ENCODE results near the gene DDC.

Gene DDC

DNA sequence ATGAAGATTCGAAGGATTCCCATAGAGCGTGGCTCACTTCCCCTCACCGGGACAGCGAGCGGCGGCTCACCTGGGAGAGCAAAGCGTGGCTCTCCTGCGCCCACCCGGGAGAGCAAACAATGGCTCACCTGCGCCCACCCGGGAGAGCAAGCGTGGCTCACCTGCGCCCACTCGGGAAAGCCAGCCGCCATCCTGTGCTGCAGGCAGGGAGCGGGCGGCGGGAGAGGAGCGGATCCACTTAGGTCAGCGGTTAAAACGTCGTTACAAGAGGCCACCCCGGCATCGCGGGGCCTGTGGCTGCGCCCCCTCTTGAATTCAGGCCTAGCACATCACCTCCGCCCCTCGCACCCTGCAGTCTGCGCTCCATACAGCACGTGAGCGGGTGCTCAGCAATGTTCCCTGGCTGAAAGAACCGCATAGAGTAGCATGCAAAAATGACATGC, 114.6 kb downstream of the DDC start:
- no peak for DNase-seq

DNA sequence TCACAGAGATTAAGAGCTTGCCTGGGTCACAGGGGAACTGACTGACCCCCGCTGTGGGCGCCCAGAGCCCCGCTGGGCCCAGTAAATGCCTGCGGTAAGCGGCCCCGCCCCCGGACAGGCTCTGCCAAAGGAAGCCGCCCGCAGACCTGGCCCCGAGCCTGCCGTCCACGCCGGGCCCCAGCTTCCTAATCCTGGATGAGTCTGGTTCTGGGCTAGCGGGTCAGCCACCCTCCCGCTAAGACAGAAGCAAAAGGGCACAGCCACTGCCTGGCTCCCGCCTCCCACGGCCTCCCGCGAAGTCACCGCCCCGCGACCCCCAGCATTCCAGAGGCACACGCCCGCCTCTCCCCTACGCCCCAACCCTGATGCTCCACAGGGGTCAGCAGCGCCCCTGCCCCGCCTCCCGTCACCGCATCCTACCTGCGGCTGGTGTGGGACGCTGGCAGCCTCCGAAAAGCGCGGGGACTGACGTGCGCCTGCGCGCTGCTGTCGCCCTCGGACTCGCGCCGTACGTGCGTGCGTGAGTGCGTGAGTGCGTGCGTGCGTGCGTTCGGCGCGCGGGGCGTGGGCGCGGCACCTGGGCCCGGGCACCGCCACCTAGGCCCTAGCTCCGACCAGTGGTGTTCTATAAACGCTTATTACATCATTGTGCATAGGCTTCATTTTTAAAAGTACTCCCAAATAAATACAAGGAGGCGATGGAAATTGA, 115.2 kb downstream of the DDC start, which contains the start of gene FIGNL1:
FIGNL1 (minus strand) TSS at position 470 of the 709 bp plus-strand sequence. CDS start 3,063 bp downstream, outside the sequence.
- peak; percentile 48 for DNase-seq

DNA sequence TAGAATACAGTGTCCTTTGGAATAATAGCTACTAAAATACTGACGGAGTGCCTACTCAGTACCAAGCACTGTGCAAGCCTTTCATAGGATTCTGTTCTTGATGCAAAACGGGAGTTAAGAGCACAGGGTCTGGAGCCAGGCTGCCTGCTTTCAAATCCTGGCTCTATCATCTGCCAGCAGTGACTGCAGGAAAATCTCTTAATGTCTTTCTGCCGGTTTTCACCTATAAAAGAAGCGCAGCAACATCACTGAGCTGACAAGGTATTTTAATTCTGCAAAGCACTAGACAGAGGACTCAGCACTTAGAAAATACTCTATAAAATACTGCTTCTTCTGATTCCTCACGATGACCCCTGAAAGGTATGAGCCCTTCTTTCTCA, 115.7 kb downstream of the DDC start:
- DNase-seq, result no peak

DNA sequence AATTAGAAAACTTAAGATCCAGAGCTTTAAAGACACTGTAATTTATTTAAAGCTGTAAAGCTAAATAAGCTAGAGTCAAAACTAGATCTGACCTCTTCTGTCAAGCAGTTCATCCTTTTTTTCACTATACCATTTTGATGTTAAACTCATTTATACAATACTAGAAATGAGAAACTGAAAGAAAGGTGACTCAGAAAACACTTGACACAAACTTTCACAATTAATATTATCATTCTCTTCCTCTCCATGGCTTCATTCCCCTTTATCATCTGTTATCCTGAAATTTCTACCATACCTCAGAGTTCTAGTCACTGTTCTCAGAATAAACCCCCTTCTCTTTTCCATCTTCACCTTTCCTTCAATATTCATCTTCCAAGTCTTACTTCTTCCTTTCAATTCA, 116.4 kb downstream of the DDC start:
- no peak for DNase-seq

DNA sequence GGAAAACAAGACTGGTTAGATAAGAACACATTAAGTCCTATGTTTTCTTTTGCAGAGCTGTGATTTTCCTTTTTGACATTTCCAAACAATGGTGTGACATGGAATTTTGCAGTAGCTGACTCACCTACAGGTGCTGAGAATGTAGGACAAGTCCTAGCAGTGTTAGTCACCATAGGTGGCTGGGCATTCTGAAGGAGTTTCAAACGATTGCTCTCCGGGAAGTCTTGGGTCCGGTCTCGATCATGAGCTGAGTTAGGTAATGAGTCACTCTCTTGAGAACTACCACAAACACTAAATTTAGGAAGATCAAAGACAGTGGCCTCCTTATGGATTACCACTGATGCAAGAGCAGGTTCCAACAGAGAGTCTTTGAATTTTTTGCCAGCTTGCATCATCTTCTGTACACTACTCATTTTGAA, 118.7 kb downstream of the DDC start:
- DNase-seq, result no peak

DNA sequence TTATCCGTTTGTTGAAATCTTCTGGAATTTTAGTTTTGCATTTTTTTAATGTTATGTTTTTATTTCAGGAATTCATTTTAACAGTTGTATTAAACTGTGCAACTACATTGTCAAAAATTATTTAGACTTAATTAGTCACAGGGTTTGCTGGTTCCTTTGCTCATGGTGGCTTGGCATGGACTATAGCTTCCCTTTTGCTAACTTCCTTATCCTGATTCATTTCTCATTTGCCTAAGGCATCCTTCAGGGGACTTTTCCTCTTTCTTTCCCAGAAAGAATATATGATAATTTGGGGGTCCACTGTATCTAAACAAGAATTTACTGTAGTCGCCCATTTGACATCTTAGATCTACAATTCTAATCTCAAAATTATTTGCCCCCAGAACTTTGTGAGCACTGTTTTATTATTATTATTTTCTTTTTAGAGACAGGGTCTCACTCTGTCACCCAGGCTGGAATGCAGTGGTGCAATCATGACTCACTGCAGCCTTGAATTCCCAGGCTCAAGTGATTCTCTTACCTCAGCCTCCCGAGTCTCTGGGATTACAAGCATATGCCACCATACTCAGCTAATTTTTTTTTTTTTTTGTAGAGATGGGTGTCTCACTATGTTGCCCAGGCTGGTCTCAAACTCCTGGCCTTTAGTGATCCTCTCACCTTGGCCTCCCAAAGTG, 128.9 kb downstream of the DDC start:
- DNase-seq, result no peak

DNA sequence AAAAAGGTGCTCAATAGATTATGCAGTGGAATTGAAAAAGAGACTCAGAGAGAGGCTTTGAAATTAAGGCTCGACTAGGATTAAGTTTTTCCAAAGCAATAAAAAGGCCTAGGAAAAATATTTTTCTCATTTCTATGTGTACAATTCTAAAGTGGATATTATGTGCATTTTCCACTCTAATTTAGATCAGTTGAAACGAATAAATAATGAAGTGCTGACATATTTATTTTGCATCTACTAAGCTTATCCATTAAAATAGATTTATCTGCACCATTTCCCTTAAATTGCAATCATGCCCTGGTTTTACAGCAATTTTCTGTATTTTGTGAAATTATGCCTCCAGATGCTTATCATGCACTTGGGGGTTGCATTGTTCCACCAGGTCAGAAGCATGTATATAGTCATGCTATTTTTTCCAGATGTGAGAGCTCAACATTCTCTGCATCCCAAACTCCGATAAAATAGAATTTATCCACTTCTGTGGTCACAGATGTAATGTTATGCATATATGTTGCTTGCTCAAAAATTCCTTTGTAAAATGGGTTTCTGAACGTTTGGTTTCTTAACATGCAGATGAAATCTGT, 133.4 kb downstream of the DDC start:
- DNase-seq, result no peak

DNA sequence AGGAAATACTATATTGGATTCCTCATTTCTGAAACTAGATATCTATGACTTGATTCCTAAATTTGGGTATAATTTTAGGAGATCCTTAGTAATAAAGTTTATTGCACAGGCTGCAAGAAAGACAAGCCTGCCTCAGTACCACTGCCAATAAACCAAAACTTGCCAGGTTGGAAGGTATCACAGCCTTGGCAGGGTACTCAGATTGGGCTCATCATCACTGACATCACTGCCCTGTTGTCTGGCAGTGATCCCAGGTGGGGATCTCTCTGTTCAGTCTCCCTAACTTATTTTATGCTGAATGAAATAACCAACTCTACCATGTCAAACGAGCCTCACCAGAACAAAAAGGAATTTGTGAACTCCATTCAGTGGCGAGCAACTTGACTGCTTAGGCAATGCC, 133.9 kb downstream of the DDC start:
- no peak for DNase-seq

DNA sequence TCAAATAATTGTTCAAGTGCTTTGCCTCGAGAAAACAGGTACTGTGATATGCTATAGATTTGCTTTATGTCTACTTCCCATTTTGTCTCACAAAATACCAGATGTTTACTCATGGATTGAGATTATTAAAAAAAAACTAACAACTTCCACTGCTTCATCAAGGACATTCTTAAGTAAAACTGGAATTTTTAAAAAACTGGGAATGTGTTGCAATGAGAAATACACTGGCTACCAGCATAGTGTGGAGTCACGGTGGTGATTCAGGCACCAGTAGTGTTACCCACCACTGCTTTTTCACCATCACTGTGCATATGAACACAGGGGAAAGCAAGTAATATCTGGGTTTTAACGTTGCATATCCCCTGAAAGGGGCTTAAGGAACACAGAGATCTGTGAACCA, 136.3 kb downstream of the DDC start:
- DNase-seq, result no peak

DNA sequence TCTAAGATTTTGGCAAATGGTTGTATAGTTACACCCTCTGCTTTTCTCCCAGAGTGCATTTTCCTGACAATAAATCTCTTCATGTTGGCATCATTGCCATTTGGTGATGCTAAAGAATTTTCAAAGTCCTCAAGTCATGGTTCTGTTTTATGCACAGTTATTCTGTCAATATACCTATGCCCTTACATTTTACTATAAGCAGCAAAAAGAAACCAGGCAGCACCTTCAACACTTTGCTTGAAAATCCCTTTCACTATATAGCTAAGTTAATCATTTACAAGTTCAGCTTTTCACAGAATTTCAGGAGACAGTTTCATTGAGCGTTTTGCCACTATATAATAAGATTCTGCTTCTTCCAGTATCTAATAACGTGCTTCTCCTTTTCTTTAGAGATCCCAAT, 137.7 kb downstream of the DDC start:
- no peak for DNase-seq

DNA sequence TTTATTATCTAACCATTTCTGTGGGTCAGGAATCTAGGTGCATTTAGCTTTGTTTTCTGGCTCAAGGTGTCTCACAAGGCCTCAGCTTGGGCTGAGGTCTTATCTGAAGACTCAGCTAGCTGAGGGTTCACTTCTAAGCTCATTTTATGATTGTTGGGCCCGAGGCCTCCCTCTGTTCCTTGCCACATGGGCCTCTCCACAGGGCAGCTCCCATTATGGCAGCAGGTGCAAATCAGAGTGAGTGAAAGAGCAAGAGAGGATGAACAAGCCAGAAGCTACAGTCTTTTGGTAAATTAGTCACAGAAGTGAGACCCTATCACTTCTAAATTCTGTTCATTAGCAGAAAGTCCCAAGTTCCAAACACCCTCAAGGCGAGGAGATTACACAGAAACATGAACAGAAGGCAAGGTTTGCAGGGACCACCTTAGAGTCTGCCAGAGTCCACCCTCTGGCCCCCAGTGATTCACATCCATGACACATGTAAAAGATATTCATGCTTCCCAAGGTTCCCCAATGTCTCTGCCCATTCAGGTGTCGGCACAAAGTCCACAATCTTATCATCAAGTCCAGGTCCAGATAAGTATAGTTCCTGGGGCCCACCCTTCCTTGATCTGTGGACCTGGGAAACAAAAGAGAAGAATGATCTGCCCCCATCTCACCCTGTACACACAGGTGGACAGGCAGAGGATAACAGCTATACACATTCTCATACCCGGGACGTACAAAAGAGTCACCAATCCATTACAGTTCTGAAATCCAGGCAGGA, 138.7 kb downstream of the DDC start:
- no peak for DNase-seq

DNA sequence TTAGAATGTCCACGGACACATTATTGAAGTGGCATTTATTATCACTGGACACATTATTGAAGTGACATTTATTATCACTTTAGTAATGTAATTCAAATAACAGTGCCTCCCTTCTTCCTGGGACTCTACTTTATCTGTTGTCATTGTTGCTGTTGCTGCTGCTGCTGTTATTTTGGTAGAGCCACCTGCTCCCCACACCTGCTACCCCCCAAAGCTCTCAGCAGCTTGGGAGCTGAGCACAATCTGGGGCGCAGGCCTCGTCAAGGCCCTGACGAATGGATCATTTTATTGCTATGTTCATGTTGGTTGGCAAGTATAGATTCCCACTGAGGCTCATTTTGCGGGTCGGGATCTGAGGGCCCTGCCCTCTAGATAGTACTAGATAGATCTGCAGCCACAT, 139.9 kb downstream of the DDC start:
- DNase-seq, result no peak

DNA sequence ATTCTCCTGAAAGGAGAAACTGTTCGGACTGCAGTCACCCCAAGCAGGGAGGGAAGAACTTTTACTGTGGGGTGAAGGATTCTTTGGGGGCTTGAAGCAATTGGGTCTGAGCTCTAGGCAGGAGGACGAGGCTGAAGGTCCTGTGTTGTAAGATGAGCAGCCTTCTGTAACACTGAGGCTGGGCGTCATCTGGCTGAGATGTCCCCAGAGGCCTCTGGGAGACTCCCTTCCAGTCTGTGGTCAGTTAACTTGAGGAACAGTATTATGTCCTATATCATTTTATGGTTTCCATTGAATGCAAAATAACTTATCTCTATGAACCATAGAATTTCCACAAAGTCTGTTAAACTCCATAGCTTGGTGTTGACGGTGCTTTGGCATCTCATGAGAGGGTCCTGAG, 141.3 kb downstream of the DDC start:
- no peak for DNase-seq

DNA sequence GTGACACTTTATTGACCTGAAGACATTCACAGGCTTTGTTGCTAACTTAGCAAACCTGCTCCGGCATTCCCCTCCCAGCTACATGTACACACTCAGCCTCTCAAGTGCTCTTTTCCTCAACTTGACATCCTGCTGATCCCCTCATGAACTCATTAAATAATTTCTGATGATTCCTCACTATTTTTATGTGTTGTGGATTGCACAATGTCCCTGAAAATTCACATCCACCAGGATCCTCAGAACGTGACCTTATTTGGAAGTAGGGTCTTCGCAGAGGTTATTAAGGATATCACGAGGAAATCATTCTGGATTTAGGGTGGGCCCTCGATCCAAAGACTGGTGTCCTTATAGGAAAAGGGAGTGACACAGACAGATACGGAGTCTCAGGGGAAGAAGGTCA, 142.3 kb downstream of the DDC start:
- no peak for DNase-seq

DNA sequence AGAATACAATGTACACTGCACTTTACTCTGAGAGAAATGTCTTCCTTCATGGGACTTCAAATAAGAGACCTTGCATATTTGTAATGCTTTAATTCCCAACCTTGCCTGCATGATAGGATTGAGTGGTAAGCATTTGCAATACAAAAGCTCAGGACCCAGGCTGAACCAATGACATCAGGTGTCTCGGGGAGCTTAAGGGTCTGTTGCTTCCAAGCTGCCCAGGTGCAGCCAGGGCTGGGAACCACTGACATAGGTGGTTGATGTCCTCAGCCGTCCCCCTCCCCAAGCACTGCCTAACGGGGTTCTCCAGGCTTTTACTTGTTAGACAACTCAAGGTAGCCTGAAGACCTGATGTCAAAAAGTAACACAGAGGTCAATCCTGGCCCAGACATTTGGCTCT, 144.2 kb downstream of the DDC start:
- no peak for DNase-seq

DNA sequence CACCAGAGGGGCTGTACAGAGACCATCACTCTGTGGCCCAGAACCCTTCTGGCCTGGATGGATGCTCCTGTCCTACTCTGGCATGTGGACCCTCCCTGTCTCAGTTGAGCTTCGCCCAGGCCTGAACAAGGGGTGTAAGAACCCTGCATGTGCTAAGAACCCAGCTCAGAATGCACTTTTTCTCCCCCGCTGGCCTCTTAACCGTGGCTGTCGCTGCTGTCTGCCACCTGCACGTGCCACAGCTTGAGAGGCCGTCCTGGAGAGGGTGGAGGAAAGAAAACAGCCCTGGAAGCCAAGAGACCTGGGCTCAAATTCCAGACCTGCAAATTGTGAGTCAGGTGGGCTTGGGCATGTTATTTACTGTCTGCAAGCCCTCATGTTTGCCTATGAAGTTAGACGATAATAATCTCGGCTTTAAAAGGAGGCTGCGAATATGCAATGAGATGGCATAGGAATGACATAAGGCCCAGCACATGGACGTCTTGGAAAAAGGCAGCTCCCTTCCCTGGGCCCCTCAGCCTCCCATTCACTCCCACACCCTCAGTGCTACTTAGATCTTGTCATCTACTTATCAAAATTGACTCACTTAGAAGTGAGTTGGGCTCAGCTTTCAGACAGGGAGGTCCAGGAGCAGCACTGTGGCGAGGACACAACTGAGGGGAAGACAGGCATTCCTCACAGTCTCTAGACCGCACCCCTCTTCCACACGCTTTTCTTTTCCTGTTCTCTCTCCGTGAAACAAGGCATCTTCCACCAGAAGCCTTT, 146.5 kb downstream of the DDC start:
- no peak for DNase-seq

DNA sequence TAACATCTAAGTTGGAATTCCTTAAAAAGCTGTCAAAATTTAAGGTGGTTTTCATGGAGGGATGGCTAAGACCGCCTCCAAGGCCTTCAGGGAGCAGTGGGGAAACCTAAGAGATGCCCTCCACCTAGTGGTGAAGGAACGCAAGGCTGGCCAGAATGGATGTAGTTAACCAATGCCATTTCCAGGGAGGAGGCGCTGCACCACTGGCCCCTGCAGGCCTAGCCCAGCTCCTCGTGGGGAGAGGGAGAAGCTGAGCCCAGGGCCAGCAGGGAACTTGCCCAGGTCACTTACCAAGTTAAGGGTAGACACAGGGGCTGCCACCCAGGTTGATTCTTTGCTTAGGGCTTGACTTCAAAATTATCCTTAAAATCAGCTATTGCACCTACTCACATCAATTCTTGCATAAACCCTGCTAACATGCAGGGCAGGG, 147.1 kb downstream of the DDC start:
- peak; percentile 51 for DNase-seq

DNA sequence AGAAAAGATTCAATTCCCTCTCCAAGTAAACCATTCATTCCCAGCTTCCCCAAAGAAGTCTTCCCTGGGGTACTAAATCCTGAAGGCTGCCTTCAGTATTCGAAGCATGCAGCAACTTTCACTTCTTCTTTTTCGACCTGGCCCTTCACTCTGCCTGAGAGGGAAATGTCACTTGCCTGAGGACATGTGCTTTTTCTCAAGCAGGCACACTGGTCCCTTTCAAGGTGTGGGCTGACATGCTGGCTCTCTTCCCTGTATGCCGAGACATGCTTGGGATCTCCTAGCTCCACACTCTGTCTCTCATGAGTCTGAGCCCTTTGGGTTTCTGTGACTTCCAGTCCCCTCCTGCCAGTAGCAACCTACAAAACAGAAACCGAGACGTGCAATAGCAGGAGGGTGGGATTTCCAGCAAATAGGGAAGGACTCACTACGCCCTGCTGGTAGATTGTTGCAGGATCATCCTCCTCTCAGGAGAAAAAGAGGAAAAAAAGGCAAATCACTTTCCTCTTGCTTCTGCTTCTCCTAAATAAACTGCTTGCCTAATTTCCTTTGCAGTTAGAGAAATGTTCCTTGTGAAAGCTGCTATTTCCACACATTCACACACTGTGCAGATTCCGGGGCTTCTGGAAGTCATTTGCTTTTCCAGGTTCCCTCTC, 148.6 kb downstream of the DDC start:
- no peak for DNase-seq

DNA sequence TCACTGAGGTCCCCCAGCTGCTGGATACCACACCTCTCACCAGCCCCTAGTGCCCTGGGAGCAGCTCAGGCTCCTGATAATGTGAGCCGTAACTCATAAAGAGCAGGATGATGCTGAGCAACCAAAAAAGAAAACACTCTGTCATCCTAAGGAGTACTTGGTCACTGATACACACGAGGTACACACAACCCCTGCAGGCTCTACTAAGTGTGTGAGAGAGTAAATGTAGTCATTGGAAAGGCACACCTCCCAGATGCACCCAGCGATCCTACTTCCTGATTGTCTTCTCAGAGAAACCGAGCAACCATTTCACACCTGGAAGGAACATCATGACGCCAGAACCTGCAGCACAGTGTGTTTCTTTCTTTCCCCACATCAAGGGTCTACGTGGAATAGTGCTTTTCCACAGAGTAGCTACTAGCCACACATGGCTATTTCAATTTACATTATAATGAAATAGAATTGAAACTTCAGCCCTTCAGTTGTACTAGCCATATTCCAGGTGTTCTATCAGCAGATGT, 149.3 kb downstream of the DDC start:
- DNase-seq, result no peak

DNA sequence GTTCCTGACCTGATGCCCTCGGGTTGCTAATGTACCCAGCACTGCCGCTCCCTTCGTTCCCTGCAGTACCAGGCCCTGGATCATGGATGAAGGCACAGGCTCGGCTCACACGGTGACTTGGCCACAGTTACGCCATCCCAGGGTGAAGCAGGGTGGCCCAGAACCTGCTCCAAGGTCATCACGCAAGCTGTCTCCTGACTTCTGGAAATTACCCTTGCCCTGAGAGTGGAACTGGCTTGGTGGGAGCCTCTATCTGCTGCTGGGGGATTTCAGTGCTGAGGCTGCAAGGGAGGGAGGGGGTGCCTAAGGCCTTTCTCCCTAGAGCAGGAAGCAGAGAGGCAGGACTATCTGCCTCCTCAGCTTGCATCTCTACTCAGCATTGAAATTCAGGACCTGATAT, 151.6 kb downstream of the DDC start:
- no peak for DNase-seq

DNA sequence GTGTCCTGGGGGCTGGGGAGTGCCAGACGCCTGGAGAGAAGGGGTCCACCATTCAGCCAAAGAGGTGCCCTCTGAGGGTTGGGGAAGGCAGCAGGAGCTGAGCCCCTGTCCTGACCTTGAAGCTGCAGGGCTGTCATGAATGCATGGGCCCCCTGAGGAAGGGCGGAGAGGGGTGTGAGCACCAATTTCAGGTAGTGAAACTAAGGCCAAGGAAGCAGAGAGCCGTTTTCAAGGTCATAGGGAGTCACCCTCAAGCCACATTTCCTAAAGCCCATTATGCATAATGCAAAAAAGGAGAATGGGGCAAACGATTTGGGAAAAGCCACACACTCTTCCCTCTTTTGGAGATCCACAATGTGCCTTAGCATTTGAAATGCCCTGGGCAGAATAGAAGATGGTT, 152.2 kb downstream of the DDC start:
- no peak for DNase-seq

DNA sequence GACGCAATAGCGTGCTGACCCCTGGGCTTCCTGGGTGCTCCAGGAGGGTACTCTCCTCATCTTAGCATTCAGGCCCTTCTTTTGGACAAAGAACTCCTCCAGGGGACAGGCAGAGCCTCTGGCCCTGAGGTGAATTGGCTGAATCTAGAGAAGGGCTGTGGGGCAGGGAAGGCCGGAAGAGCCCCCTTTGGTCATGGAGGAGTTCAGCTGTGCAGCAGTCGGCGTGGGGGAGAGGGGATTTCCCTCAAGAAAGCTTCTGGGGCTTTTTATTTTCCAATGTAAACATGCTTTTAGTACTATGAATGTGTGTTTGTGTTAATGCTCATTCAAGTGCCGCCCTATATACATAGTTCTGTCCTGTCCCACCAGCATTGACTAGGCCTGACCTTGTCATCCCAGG, 153.9 kb downstream of the DDC start:
- no peak for DNase-seq

Measured in NCI-H748 treated with DMSO at 0.1 percent for 48 hours (cell line).